A549 (cell line): ENCODE measurements around the gene CHTOP.

Experiments
- HDAC2 ChIP-seq: fragments of 200-600 bp; sonication (generic); IDR thresholded peaks from 2 replicates; pipeline ENCODE4 v1.6.1; 2016
- POLR2AphosphoS2 ChIP-seq: conservative IDR thresholded peaks from 2 replicates; pipeline ENCODE4 v1.6.1; 2012; ENCODE audit warnings: low read length, improper control_type of control experiment, inconsistent platforms
- TF ChIP-seq, protein P1 (sequence below): fragments of 200-600 bp; sonication (generic); IDR thresholded peaks from 2 replicates; pipeline ENCODE4 v1.6.1; 2016; ENCODE audit warnings: antibody characterized with exemption, mild to moderate bottlenecking, moderate library complexity
- TF ChIP-seq, protein P2 (sequence below): fragments of >200 bp; sonication (Bioruptor Twin); formaldehyde crosslinking; IDR thresholded peaks from 3 replicates; pipeline ENCODE4 v1.5.1; 2016
- TF ChIP-seq, protein P3 (sequence below): fragments of 450-650 bp; IDR thresholded peaks from 2 replicates; pipeline ENCODE4 v1.6.1; 2014; ENCODE audit warnings: antibody characterized with exemption
- TF ChIP-seq, protein P4 (sequence below): fragments of 250-450 bp; sonication (Bioruptor Pico); IDR thresholded peaks from 2 replicates; pipeline ENCODE4 v1.5.0; 2021; ENCODE audit warnings: mild to moderate bottlenecking, moderate library complexity, borderline replicate concordance

DNA sequence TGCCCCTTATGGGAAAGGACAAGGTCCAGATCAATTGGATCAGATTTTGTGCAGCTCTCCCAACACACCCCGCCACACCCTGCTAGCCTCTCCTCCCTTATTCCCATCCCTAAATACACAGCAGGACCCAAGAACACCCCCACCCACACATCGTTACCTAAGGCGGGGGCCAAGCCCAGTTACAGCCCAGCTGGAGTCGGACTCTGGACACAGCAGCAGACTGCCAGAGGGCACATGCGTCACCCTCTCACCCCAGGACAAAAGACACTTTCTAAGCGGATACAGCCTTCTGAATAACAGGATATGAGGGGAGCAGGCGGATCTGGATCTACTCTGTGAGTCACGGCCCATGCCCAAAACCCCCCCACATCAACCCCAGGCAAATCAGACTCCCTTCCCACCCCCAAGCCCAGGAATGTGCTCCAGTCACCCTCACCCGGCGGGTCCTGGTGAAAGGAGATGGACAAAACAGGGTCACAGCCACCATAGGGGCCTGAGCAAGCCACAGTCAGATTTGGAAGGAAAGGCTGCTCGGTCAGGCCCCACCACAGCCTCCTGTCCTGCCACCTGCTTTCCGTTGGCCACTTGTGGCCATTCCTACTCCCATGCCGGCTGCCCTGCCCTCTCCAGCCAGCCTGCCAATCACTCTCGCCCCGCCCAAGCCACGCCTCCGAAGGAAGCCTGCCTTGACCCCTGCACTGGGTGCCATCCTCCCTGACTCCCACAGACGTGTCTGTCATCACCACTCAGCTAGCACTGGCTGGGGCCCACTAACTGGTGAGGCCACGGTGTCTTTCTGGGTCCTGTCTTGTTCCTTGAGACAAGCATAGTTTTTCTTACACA is 24.9 kb upstream of the CHTOP start:
- TF ChIP-seq, protein P1, sequence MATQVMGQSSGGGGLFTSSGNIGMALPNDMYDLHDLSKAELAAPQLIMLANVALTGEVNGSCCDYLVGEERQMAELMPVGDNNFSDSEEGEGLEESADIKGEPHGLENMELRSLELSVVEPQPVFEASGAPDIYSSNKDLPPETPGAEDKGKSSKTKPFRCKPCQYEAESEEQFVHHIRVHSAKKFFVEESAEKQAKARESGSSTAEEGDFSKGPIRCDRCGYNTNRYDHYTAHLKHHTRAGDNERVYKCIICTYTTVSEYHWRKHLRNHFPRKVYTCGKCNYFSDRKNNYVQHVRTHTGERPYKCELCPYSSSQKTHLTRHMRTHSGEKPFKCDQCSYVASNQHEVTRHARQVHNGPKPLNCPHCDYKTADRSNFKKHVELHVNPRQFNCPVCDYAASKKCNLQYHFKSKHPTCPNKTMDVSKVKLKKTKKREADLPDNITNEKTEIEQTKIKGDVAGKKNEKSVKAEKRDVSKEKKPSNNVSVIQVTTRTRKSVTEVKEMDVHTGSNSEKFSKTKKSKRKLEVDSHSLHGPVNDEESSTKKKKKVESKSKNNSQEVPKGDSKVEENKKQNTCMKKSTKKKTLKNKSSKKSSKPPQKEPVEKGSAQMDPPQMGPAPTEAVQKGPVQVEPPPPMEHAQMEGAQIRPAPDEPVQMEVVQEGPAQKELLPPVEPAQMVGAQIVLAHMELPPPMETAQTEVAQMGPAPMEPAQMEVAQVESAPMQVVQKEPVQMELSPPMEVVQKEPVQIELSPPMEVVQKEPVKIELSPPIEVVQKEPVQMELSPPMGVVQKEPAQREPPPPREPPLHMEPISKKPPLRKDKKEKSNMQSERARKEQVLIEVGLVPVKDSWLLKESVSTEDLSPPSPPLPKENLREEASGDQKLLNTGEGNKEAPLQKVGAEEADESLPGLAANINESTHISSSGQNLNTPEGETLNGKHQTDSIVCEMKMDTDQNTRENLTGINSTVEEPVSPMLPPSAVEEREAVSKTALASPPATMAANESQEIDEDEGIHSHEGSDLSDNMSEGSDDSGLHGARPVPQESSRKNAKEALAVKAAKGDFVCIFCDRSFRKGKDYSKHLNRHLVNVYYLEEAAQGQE: no peak
- TF ChIP-seq HDAC2 (no peak), POLR2AphosphoS2 (no peak)
- TF ChIP-seq, protein P2, sequence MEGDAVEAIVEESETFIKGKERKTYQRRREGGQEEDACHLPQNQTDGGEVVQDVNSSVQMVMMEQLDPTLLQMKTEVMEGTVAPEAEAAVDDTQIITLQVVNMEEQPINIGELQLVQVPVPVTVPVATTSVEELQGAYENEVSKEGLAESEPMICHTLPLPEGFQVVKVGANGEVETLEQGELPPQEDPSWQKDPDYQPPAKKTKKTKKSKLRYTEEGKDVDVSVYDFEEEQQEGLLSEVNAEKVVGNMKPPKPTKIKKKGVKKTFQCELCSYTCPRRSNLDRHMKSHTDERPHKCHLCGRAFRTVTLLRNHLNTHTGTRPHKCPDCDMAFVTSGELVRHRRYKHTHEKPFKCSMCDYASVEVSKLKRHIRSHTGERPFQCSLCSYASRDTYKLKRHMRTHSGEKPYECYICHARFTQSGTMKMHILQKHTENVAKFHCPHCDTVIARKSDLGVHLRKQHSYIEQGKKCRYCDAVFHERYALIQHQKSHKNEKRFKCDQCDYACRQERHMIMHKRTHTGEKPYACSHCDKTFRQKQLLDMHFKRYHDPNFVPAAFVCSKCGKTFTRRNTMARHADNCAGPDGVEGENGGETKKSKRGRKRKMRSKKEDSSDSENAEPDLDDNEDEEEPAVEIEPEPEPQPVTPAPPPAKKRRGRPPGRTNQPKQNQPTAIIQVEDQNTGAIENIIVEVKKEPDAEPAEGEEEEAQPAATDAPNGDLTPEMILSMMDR: no peak
- TF ChIP-seq, protein P3, sequence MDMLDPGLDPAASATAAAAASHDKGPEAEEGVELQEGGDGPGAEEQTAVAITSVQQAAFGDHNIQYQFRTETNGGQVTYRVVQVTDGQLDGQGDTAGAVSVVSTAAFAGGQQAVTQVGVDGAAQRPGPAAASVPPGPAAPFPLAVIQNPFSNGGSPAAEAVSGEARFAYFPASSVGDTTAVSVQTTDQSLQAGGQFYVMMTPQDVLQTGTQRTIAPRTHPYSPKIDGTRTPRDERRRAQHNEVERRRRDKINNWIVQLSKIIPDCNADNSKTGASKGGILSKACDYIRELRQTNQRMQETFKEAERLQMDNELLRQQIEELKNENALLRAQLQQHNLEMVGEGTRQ: no peak
- TF ChIP-seq, protein P4, sequence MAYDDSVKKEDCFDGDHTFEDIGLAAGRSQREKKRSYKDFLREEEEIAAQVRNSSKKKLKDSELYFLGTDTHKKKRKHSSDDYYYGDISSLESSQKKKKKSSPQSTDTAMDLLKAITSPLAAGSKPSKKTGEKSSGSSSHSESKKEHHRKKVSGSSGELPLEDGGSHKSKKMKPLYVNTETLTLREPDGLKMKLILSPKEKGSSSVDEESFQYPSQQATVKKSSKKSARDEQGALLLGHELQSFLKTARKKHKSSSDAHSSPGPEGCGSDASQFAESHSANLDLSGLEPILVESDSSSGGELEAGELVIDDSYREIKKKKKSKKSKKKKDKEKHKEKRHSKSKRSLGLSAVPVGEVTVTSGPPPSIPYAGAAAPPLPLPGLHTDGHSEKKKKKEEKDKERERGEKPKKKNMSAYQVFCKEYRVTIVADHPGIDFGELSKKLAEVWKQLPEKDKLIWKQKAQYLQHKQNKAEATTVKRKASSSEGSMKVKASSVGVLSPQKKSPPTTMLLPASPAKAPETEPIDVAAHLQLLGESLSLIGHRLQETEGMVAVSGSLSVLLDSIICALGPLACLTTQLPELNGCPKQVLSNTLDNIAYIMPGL (CRISPR knock-in tag): no peak
